Gastrocnemius medialis (tissue), 4 donors: Measurements from ENCODE around the gene DIAPH3.

Experiments used
- POLR2A ChIP-seq, 2 donors: fragments of 450-650 bp; IDR thresholded peaks; one replicate each; pipeline ENCODE4 v1.6.1; 2017; ENCODE audit warnings: antibody characterized with exemption in 2 of 2, mild to moderate bottlenecking in 2 of 2, moderate library complexity in 2 of 2
- TF ChIP-seq, protein P1 (sequence below), 5 experiments: fragments of 450-650 bp in 3 of 5; fragments of 200-600 bp in 2 of 5; sonication (generic) in 2 of 5; IDR thresholded peaks in 4 of 5; conservative IDR thresholded peaks in 1 of 5; 1 replicate in 4 of 5; 2 replicates in 1 of 5; pipeline ENCODE4 v1.5.1; 2016 to 2019; ENCODE audit warnings: antibody characterized with exemption in 5 of 5, mild to moderate bottlenecking in 3 of 5, moderate library complexity in 3 of 5

DNA sequence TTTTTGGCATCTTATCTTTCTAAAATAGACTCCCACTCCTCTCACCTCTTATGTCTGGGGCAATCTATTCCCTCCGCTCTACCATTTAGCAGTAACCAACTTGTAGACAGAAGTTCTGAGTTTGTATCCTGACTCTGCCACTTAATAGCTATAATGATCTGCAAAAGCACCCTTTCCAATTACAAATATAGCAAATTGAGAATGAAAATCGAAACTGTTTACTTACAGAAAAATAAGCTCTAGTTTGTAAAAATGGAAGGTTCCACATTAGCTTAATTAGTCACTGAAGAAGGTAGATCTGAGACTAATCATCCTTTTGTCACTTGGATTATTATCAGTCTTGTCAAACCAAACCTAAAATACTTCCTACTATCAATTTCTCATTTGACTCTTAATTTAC, 409.3 kb downstream of the DIAPH3 start:
- TF ChIP-seq, protein P1, sequence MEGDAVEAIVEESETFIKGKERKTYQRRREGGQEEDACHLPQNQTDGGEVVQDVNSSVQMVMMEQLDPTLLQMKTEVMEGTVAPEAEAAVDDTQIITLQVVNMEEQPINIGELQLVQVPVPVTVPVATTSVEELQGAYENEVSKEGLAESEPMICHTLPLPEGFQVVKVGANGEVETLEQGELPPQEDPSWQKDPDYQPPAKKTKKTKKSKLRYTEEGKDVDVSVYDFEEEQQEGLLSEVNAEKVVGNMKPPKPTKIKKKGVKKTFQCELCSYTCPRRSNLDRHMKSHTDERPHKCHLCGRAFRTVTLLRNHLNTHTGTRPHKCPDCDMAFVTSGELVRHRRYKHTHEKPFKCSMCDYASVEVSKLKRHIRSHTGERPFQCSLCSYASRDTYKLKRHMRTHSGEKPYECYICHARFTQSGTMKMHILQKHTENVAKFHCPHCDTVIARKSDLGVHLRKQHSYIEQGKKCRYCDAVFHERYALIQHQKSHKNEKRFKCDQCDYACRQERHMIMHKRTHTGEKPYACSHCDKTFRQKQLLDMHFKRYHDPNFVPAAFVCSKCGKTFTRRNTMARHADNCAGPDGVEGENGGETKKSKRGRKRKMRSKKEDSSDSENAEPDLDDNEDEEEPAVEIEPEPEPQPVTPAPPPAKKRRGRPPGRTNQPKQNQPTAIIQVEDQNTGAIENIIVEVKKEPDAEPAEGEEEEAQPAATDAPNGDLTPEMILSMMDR (IDR thresholded peaks at IDR 0.05 in 4 of 5, conservative IDR thresholded peaks at IDR 0.05 in 1 of 5), result no peak
- TF ChIP-seq POLR2A (IDR thresholded peaks at IDR 0.05), result no peak
